HuH-7.5 (cell line): ENCODE results near the gene TMED8.
"Not testable (repeated sequence)": the region's sequence is repeated elsewhere in the genome, so short reads cannot be mapped to it uniquely, and the experiment has no call there.

Experiments used
- DNase-seq: peaks from one replicate; pipeline ENCODE4 v3.0.0; 2011; ENCODE audit warnings: low spot score

TMED8 gene

DNA sequence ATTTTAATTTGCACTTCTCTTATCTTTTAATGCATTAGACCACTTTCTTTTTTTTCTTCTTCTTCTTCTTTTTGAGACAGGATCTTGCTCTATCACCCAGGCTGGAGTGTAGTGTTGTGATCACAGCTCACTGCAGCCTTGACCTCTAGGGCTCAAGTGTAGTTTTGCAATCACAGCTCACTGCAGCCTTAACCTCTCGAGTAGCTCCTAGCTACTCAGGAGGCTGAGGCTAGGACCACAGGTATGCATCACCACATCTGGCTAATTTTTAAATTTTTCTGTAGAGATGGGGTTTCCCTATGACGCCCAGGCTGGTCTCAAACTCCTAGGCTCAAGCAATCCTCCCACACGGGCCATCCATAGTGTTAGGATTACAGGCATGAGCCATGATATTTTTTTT lies 12.7 kb downstream of the TMED8 start:
- DNase-seq, result no peak

DNA sequence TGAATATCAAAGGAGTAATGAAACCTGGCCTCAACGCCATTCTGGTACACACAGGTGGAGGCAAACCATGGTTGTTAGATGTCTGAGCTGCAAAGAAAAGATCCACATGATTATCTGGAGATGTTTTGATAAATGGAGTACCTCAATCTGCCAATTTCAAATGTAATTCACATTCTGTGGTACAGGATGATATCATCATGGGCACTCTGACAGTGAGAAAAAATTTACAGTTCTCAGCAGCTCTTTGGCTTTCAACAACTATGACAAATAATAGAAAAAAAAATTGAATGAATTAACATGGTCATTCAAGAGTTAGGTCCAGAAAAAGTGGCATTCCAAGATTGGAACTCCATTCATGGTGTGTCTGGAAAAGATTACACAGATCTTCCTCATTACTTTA lies 17.3 kb downstream of the TMED8 start:
- no peak for DNase-seq

DNA sequence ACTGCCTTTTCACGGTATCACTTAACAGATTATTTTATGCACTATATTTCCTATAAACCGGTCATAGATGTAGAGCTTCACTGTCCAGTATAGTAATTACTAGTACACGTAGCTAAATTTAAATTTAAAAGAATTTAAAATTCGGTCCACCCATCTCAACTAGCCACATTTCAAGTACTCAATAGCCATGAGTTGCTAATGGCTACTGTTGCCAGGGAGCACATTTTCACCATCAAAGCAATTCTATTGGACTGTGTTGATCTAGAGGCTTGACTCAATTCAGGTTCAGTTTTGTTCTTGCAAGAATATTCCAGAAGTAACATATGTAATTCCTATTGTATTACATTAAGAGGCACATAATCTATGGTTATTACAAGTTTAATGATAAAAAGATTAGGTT lies 20.0 kb downstream of the TMED8 start:
- no peak for DNase-seq

DNA sequence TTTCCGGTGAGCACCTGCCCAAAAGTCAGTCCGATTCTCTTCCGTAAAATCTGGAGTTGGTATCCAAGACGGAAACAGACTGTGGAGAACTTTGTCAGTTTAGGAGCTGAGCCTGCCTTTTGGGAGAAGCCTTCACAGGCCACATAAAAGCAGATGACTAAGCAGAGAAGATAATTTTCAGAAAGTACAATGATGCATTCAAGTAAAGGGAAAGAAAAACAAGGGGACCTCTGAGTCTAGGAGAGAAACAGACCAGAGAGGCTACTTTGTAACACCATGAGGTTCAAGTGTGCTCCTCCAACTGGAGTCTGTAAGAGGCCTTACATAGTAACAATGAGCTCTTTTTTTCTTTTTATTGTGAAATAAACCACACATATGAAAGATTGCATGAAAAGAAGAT lies 21.1 kb downstream of the TMED8 start:
- no peak for DNase-seq

DNA sequence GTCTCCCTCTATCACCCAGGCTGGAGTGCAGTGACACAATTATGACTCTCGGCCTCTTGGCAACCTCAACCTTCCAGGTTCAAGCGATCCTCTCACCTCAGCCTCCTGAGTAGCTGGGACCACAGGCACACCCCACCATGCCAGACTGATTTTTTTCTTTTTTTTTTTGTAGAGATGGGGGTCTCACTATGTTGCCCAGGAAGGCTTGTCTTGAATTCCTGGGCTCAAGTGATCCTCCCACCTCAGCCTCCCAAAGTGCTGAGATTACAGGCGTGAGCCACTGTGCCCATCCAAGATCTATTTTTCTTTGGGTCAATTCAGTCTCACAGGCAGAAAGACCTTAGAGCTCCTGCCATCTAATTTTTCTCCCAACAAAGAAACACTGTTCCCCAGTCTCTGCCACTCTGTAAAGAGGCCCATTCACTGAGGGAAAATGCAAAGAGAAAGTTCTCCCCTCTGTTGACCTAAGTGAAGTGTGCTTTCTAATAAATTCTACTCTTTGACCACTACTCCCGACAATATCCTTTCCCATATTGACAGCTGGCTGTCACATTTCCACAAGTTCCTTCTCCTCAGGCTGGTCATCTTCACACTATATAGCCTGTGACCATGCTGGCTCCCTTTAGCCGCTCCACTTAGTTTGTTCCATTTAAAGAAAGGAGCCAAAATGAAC lies 23.3 kb downstream of the TMED8 start:
- DNase-seq, result no peak

DNA sequence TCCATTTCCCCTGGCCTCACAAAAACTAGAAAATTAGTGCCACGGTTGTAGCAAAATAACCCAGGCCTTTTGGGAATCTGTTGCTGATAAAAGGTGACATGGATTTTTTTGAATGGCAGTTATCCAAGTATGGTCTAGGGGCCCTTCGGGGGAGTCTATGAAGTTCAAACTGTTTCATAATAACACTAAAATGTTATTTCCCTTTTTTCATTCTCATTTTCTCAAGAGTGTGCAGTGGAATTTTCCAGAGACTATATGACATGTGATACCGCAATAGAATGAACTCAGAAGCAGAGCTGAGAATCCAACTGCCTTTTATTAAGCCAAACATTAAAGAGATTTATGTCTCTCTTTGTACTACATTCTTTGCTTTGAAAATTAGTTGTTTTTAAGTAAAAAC lies 29.1 kb downstream of the TMED8 start:
- no peak for DNase-seq

DNA sequence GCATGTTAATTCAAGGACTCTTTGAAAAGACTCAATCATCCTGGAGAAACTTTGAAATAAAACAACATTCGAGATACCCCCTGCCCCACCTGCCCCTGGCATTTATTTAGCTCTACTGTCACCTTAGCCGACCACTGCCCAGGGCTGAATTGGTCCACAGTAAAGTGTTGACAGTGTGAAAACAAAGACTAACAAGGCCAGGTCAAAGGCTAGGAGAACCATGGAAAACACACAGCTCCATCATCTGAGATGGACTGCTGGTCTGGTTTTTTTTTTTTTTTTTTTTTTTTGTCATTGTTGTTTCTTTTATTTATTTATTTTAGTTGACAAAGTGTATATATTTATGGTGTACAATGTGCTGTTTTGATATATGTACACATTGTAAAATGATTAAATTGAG lies 30.4 kb downstream of the TMED8 start:
- DNase-seq, result no peak

DNA sequence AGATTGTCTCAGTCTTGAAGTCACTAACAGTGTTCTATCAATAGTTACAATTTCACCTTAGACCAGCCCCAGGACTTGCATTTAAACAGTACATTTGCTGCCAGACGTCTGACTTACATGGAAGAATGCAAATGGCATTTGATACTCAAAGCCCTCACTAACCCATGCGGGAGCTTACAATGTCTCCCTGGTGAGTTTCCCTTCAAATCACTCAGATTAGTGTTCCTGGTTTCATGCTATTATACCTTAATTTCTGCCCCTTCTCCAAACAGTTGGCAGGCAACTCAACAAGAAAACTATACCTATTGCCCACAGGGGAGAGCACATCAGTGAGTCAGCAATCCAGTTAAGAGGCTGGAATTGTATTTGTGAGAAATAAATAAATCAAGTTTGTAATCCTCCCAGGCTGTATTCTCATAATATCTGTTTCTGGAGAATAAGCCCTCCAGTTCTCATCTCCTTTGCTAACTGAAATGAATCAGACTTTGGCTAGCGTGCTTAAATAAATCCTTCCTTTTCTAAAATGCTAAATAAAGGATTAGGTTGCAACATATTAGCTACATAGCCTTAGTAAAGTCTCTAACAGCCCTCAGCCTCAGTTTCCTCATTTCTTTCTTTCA lies 32.4 kb downstream of the TMED8 start:
- no peak for DNase-seq

DNA sequence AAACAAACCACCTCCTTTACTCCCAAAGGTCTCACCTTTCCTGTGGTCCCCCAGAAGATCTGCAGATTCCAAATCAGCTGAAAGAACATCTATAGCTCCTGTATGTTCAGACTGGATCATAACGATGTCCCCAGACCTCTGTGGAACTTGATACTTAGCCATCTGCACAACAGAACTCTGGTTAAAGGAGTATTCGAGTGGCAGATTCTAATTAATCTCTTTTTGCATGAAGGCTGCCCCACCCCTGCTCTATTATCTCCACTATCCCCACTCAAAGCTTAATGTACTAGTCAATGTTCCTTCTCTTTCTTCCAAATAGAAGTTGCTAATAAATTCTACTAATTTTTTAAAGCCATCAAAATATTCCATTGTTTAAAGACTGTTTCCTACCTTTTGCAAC lies 33.2 kb downstream of the TMED8 start:
- DNase-seq, result no peak

DNA sequence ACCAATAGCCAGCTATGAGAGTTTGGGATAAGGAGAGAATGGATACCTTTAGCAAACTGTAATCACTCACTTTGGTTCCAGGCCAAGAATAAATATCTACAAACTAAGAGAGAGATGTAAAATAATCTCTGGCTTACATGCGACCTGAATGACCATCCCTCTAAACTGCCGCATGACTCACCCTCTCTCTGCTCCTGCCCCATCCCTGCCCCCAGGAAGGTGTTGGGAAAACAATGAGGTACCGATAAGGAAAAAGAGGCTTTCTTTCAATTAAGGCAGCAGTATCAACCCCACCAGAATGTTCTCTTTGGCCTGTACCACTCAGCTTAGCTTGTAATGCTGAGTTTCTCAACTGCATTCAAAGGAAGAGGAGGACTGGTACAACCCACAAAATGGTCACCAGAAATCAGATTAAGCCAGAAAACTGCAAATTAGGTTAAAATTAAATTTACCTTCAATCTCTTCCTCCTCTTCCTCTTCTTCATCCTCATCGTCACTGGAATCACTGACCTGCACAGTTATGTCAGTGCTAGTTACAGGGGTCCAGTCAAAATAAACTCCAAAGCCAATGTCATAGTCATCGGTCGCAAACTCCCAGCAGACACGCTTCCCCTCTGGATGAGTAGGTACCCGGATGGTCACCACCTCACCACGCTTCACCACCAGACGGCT lies 34.0 kb downstream of the TMED8 start:
- no peak for DNase-seq

DNA sequence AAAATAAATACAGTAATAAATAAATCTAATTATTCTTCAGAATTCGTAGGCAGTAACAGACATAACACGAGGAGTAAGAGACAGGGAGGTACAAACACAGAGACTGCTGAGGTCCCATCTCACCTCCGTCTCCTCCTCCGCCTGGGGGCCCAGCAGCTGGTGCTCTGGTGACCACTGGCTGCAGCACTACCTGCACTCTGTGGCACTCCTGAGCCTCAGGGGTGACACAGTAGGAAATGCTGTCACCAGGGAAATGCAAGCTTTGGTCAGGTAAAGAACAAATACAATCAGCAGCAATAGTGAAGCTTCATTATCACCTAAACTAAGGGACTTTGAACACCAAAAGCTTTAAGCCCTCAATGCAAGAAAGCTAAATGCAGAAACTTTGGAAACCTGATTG lies 36.5 kb downstream of the TMED8 start:
- no peak for DNase-seq

DNA sequence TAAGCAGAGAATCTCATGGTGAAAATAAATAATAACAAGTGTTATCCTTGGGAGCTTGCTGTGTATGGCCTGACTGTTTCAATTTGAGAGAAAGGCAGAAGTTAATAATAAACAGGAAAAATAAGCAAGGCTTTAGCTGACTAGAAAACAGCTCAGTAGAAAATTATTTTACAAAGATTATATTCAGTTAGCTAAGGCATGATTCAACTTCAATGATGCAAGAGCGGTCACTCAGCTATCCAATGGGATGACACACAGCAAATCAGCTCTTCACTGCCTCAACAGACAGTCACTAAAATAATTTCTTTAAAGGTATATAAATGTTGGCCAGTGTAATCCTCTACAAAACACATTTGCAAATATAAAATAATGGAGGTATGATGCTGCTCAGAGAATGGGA lies 37.5 kb downstream of the TMED8 start:
- DNase-seq, result no peak

DNA sequence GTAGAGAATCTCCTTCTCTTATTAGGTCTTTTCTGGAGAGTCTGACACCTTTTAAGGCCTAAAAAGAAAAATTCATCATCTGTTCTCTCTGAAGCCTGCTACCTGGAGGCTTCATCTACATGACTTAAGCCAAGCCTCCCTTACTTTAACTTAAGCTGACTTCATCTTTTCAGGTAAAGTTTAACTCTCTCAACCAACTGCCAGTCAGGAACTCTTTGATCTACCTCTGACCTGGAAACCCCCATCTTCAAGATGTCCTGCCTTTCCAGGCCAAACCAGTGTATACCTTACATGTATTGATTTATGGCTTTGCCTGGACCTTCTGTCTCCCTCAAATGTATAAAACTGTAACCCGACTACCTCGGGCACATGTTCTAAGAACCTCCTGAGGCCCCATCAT lies 38.6 kb downstream of the TMED8 start:
- DNase-seq, result no peak

DNA sequence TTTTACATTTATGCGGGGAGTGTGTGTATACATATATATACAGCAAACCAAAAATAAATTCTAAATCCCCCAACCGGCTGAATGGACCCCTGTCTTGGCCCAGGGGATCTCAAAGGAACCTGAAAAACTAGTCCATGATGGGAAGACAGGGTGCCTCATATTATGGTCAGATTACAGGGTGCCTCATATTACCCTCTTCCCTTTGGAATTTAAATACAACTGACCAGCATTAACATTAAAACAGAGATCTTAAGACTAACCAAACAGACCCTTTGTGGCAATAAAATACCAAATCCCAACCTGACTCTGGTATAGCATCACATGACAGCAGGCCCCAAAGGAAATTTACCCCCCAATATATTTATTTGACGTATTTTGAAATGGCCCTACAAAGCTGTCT lies 39.0 kb downstream of the TMED8 start:
- no peak for DNase-seq

DNA sequence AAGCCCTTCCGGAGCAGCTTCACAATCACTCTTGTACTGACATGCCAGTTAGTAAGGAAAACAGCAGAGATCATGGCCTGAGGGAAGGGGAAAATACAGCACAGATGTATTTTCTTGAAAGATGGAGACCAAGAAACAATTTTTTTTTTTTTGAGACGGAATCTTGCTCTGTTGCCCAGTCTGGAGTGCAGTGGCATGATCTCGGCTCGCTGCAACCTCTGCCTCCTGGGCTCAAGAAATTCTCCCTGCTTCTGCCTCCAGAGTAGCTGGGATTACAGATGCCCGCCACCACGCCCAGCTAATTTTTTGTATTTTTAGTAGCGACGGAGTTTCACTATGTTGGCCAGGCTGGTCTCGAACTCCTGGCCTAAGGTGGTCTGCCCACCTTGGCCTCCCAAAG lies 39.6 kb downstream of the TMED8 start:
- not testable (repeated sequence) for DNase-seq

DNA sequence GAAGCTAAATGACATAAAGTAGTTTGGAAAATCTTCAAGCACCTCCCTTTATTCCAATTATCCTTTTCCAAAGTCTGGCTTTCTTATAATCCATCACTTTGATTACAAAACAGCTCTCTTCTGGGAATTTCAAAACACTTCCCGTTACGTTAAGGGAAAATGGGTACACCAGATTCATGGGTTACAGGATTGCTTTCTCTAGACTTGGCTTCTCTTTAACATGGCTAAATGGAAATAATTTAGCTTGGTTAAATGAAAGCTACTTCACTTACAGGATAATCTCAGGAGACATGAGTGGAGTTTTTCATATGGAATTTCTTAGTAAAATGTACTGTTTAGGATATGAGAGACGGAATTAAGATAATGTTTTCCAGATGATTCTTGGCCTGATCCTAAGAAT lies 41.3 kb downstream of the TMED8 start:
- DNase-seq, result no peak

DNA sequence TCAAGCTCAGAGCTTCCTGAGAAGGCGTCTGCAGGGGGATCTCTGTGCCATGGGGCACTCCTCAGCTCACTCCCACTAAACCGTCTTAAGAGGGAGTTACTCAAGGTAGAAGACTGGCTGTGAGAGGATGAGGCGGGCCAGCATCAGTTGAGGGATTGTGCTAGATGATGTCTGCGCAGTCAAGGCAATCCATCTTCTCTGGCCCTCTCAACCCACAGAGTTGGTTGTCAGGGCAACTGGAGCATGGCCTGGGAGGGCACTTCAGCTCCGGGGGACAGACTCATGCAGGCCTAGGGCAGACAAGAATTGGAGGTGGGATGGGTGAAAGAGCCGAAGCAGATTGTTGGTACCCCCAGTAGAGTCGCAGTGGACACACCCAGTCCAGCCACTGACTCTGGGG lies 47.0 kb downstream of the TMED8 start:
- no peak for DNase-seq

DNA sequence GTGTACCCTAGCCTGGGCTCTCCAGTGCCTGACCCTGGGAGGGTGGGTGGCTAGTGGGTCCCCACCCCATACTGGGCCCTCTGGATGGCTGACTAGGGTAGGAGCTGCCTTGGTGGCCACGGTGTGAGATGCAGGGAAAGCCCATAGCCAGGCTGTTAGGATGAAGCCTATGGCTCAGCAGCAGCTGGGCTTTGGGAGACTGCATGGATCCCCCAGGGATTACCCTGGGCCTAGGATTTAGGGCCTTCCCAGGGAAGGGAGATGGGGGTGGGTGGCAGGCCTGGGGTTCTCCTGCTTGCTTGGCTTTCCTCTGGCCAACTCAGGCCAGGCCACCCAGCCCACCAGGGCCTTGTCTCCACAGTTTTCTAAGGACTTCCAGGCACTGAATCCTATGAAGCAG lies 49.8 kb downstream of the TMED8 start:
- no peak for DNase-seq

DNA sequence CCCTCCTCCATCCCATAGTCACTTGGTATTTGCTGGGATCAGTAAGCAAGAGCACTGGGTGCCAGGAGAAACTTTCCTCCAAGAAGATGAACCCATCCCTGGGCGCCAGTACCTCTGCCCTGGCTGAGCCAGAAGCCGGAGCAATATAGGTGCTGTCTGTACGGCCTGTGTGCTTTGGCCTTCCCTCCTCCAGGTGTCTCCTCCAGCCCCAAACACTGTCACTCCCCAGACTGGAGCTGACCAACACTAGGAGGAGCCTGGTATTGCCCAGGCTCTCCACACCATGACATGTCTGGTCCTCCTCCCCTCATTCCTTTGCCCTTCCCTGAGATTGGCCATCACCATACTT lies 51.2 kb downstream of the TMED8 start:
- no peak for DNase-seq

DNA sequence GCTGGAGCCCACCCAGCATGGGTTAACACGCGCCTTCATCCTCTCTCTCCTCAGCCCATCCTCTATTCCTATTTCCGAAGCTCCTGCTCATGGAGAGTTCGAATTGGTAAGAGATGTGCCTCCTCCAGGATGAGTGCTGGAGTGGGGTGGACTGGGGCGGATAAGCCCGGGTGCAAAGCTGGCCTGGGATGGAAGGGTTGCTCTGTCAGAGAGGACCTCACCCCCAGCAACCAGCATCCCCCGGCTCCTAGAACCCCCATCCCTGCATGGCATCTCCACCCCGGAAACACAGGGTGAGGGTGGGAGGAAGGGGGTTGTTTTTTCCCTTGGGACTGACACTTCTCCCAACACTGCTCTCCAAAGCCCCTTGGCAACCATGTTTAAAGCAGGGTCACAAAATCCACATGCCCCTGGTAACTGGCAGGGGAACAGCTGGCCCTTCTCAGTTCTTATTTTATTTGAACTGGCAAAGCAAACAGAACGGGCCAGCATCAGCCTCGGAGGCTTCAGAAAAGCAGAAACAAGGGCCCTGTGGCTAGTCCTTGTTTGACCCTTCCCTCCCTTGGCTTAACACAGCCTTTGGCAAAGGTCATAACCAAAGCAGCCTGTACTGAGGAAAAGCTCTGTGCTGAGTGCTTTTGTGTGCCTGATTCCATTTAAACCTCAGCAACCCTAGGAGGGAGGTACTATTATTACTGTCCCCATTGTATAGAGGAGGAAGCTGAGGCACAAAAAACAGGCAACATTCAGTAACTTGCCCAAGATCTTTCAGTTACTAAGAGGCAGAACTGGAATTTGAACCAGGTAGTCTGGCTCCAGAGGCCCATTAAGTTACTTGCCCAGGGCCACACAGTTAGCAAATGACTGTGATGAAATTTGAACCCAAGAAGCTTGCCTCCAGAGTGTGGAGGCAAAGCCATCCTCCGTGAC lies 51.8 kb downstream of the TMED8 start:
- no peak for DNase-seq

DNA sequence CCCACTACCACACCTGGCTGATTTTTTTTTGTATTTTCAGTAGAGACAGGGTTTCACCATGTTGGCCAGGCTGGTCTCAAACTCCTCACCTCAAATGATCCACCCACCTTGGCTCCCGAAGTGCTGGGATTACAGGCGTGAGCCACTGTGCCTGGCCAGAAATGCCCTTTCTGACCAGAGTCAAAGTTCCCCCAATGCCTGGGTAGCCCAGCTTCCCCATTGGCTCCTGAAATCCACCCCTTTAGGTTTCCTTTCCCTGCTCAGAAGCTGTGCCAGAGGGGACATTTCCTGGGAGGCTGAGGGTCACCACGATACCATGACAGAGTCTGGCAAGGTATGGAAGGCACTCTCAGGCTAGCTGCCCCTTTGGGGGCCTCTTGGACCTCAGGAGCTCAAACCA lies 52.6 kb downstream of the TMED8 start:
- DNase-seq, result no peak

DNA sequence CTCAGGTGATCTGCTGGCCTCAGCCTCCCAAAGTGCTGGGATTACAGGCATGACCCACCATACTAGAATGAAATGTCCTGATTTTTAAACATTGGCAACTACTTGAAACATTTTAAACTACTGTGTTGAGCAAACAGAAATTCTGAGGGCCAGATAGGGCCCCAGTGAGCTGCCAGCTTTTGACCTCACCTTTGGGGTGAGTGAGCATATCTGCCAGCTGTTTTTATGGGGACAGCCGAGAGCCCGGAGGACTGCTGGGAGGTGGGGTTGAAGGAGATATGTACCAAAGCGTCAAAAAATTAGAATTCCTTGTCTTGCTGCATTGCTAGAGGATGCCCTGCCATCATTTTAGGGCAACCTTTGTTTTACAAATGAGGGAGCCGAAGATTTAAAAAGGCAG lies 53.3 kb downstream of the TMED8 start:
- no peak for DNase-seq

DNA sequence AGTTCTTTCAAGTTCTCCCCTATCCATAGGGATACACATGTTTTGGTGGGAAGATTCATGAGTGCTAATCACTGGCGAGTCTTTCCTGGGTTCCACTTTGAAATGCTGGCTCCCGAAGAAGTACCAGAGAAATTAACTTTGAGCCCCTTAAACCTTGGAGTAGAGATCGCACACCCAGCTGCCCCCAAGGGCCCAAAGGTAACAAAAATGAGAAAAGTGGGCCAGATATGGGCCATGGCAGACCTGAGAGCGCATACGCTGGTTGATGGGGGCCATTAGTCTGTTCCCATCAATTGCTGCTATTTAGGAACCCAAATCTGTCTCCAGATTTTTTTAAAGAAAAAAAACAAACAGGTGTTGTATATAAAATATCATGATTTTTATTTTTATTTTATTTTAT lies 53.9 kb downstream of the TMED8 start:
- no peak for DNase-seq
